K562 (cell line): ENCODE measurements around the gene AMIGO3. TPM values are rescaled to one million over a fixed set of nuclear protein-coding genes. Genes with fewer than 3 reads are reported as not detected.
A peak's percentile ranks its signal among the peaks of the same experiment; 100 is the strongest.

Experiments
- ERF ChIP-seq: fragments of 450-650 bp; formaldehyde crosslinking; IDR thresholded peaks from 2 replicates; pipeline ENCODE4 v1.4.0; 2020; ENCODE audit warnings: mild to moderate bottlenecking, mixed read lengths
- FOXP1 ChIP-seq: sonication (generic); formaldehyde crosslinking; IDR thresholded peaks from 2 replicates; pipeline ENCODE4 v1.8.0; 2022; ENCODE audit warnings: mild to moderate bottlenecking, missing genetic modification reagents
- HBP1 ChIP-seq: fragments of 450-650 bp; formaldehyde crosslinking; IDR thresholded peaks from 2 replicates; pipeline ENCODE4 v1.4.0; 2022; ENCODE audit warnings: missing genetic modification characterization
- HCFC1 ChIP-seq: IDR thresholded peaks from 2 replicates; pipeline ENCODE4 v1.6.1; 2012; ENCODE audit warnings: low read depth, low read length, improper control_type of control experiment
- HINFP ChIP-seq: fragments of 450-650 bp; conservative IDR thresholded peaks from 2 replicates; pipeline ENCODE4 v1.6.1; 2016; ENCODE audit warnings: missing genetic modification characterization, low read depth, mild to moderate bottlenecking, control low read depth, missing compliant biosample characterization
- IRF9 ChIP-seq: fragments of 450-650 bp; IDR thresholded peaks from 2 replicates; pipeline ENCODE4 v1.6.1; 2016; ENCODE audit warnings: missing biosample characterization, missing genetic modification characterization
- KDM5B ChIP-seq: fragments of 200-600 bp; sonication (generic); IDR thresholded peaks from 2 replicates; pipeline ENCODE4 v1.6.1; 2012; ENCODE audit warnings: low read depth, mild to moderate bottlenecking, moderate library complexity, low read length, control low read depth, inconsistent platforms; ENCODE audit not compliant: insufficient replicate concordance
- MAZ ChIP-seq, 2 experiments: fragments of 450-650 bp in 1 of 2; sonication (generic) in 1 of 2; formaldehyde crosslinking; IDR thresholded peaks in 1 of 2; conservative IDR thresholded peaks in 1 of 2; 2 replicates each; pipeline versions ENCODE4 v1.4.0 to v1.5.0; 2020; ENCODE audit warnings: mild to moderate bottlenecking in 1 of 2, missing genetic modification reagents in 1 of 2
- MYC ChIP-seq, 2 experiments: fragments of 250-450 bp in 1 of 2; sonication (Bioruptor Pico) in 1 of 2; IDR thresholded peaks; 2 replicates each; pipeline versions ENCODE4 v1.5.1 to v1.6.1; 2012 to 2021; ENCODE audit warnings: low read depth in 2 of 2, borderline replicate concordance in 1 of 2, improper control_type of control experiment in 1 of 2, low read length in 1 of 2, mild to moderate bottlenecking in 1 of 2, moderate library complexity in 1 of 2
- TOE1 ChIP-seq, 2 experiments: fragments of 450-650 bp in 1 of 2; sonication (generic) in 1 of 2; formaldehyde crosslinking in 1 of 2; IDR thresholded peaks; 2 replicates each; pipeline versions ENCODE4 v1.7.1 to v1.8.0; 2016 to 2022; ENCODE audit warnings: borderline replicate concordance in 2 of 2, mild to moderate bottlenecking in 2 of 2, antibody characterized with exemption in 1 of 2, inconsistent platforms in 1 of 2, low read depth in 1 of 2, missing genetic modification reagents in 1 of 2, moderate library complexity in 1 of 2
- ZFX ChIP-seq: sonication (generic); formaldehyde crosslinking; IDR thresholded peaks from 2 replicates; pipeline ENCODE4 v1.8.0; 2022; ENCODE audit warnings: mild to moderate bottlenecking, missing genetic modification reagents, moderate library complexity
- ZKSCAN3 ChIP-seq: fragments of 250-450 bp; sonication (Bioruptor Pico); IDR thresholded peaks from 2 replicates; pipeline ENCODE4 v1.4.0; 2020
- ZNF23 ChIP-seq: fragments of 250-450 bp; sonication (Bioruptor Pico); IDR thresholded peaks from 2 replicates; pipeline ENCODE4 v1.4.0; 2020; ENCODE audit warnings: mild to moderate bottlenecking
- polyA plus RNA-seq, 8 experiments: library from polyadenylated mRNA; depleted of rRNA in 4 of 8; stranded (reverse) in 5 of 8; unstranded in 3 of 8; fragments of >200 nt; fragmentation: Nextera tagmentation in 2 of 8; fragmentation: Illumina TruSeq in 1 of 8; extraction: Ambion mirVana in 2 of 8; extraction: Trizol in 1 of 8; gene quantifications; 2 replicates each; pipeline versions ENCODE4 v1.2.1 to v1.2.3, GENCODE V29; 2011 to 2014; ENCODE audit warnings: inconsistent platforms in 1 of 8, missing spikeins in 1 of 8
- total RNA-seq, 7 experiments: library from RNA; depleted of rRNA in 6 of 7; stranded (reverse); fragments of >200 nt in 6 of 7; fragmentation: Illumina TruSeq in 2 of 7; extraction: Trizol in 2 of 7; gene quantifications; 2 replicates each; pipeline versions ENCODE4 v1.2.1 to v1.2.3, GENCODE V29; 2011 to 2021; ENCODE audit warnings: low replicate concordance in 1 of 7
- TF ChIP-seq, protein P1 (sequence below): fragments of 450-650 bp; formaldehyde crosslinking; IDR thresholded peaks from 2 replicates; pipeline ENCODE4 v1.4.0; 2020; ENCODE audit warnings: mild to moderate bottlenecking, mixed read lengths
- TF ChIP-seq, protein P2 (sequence below): fragments of 450-650 bp; formaldehyde crosslinking; IDR thresholded peaks from 2 replicates; pipeline ENCODE4 v1.4.0; 2020; ENCODE audit warnings: mild to moderate bottlenecking

AMIGO3 gene
- total and polyA plus RNA-seq, 9 of the 15 experiments (the other 6 are each of a cell fraction or from before 2014, with no cell fraction given) = 0.13 to 2.8 (median 0.44) TPM; not detected in 4

GRCh38 chr3:49689046-49689907 lies 30.2 kb downstream of the AMIGO3 start, which contains the start of the genes MST1 and RNF123 (continued):
- TF ChIP-seq ZKSCAN3 (CRISPR knock-in tag) (no peak), MYC (IDR thresholded peaks at IDR 0.05; ENCODE audit: low read depth, low read length) (no peak), MYC (CRISPR knock-in tag; IDR thresholded peaks at IDR 0.05; ENCODE audit: borderline replicate concordance, low read depth) (0 out of 2 replicates have a peak, but pooled peaks have one; percentile 40), HINFP (tag) (peak; percentile 96), IRF9 (no peak), TOE1 (IDR thresholded peaks at IDR 0.05; ENCODE audit: borderline replicate concordance) (peak; percentile 65; the same call in 1 of the 2 replicates), TOE1 (CRISPR knock-in tag; IDR thresholded peaks at IDR 0.05; ENCODE audit: borderline replicate concordance, low read depth) (no peak), ZNF23 (no peak), HCFC1 (peak; percentile 68), MAZ (CRISPR knock-in tag; conservative IDR thresholded peaks at IDR 0.05 in 1 of 2, IDR thresholded peaks at IDR 0.05 in 1 of 2) (peak; percentile 25 to 71; a peak in 3 of 4 replicates), ERF (CRISPR knock-in tag) (peak; percentile 76; the same call in 1 of the 2 replicates), KDM5B (peak; percentile 57), FOXP1 (CRISPR knock-in tag) (peak; percentile 22; the same call in 1 of the 2 replicates), HBP1 (CRISPR knock-in tag) (peak; percentile 64; the same call in 1 of the 2 replicates), ZFX (peak; percentile 77)
- TF ChIP-seq, protein P1, sequence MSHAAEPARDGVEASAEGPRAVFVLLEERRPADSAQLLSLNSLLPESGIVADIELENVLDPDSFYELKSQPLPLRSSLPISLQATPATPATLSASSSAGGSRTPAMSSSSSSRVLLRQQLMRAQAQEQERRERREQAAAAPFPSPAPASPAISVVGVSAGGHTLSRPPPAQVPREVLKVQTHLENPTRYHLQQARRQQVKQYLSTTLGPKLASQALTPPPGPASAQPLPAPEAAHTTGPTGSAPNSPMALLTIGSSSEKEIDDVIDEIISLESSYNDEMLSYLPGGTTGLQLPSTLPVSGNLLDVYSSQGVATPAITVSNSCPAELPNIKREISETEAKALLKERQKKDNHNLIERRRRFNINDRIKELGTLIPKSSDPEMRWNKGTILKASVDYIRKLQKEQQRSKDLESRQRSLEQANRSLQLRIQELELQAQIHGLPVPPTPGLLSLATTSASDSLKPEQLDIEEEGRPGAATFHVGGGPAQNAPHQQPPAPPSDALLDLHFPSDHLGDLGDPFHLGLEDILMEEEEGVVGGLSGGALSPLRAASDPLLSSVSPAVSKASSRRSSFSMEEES (CRISPR knock-in tag) = no peak
- TF ChIP-seq, protein P2, sequence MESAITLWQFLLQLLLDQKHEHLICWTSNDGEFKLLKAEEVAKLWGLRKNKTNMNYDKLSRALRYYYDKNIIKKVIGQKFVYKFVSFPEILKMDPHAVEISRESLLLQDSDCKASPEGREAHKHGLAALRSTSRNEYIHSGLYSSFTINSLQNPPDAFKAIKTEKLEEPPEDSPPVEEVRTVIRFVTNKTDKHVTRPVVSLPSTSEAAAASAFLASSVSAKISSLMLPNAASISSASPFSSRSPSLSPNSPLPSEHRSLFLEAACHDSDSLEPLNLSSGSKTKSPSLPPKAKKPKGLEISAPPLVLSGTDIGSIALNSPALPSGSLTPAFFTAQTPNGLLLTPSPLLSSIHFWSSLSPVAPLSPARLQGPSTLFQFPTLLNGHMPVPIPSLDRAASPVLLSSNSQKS (CRISPR knock-in tag) = no peak
